ENCODE results near the gene TMEM217.
"Not testable (repeated sequence)": the region's sequence is repeated elsewhere in the genome, so short reads cannot be mapped to it uniquely, and the experiment has no call there.

Gene TMEM217

DNA sequence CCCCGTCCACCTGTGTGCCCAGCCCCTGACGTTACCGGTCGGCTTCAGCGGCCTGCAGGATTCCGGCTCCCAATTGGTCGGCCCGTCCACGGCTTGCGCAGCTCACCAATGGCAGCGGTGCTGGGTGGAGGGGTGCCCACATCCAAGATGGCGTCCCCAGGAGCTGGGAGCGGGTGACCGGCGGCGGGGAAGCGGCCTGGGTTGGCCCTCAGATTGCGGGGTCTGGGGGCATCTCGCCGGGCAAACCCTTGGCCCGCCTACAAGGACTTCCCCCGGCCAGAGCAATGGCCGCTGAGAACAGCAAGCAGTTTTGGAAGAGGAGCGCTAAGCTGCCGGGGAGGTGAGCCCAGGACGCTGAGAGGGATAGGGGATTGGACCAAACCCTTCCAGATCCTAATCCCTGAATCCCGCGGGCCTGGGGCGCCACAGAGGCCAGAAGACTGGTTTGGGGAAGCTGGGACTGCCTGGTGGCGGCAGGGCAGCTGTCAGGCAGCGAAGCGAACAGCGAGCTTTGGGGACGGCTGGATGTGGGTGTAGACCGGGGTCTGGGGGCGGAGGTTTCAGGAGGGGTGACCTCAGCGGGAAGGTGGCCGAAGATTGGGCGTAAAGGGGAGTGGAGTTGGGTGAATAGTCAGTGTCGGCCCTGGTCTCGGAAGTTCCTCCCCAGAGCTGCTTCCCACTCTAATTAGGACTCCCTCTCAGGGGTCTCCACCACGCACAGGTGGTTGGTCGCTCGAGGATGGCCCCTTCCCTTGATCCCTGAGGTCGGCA, at the start of gene TMEM217, which contains the start of gene TBC1D22B:
Gene TMEM217, minus strand, starts transcription at position 511 of the 771 bp plus-strand sequence. CDS start 39,114 bp downstream, outside the sequence.
Gene TBC1D22B, plus strand, starts transcription at position 139 of the 771 bp plus-strand sequence. Its CDS starts 146 bp downstream, at position 285.
- peak; percentile 86 for DNase-seq (ENCODE audit: low spot score)

DNA sequence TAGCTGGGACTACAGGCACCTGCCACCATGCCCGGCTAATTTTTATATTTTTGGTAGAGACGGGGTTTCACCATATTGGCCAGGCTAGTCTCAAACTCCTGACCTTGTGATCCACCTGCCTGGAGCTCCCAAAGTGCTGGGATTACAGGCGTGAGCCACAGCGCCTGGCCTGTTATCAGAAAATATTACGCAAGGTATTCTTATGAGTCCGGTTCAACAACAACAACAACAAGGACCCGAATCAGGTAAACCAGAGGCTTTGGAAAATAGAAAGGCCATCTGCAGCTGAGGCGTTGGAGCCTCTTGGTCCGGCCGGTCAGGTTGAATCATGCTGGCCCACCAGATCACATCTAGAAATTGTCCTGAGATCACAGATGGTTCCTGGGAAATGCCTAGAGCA, 49.5 kb upstream of the TMEM217 start:
- DNase-seq (ENCODE audit: low spot score): not testable (repeated sequence)

DNA sequence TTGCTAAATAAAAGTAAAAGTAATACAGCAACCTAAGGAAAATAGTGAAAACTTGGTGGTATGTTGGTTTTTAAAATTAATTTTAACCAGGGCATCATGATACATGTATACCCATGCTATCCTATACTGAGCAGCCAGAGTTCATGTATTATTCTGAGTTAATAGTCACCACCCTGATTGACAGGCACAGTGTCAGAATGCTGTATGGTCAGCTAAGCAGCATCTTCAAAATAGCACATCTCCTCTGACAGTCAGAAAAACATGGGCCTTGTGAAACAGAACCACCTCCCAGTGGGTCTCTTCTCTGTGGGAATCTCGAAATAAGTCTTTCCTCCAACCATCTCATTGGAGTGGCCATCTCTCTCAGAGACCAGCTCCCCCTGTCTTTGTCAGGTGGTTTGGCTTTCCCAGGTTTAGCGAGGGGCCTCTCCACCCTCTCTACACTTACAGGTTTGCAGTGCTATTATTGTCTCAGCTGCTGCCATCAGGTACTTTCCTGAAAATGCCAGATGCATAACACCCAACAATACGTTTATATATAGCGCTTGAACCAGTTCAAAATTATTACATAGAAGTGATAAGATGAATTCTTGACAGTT, 48.8 kb upstream of the TMEM217 start:
- DNase-seq (ENCODE audit: low spot score): no peak

DNA sequence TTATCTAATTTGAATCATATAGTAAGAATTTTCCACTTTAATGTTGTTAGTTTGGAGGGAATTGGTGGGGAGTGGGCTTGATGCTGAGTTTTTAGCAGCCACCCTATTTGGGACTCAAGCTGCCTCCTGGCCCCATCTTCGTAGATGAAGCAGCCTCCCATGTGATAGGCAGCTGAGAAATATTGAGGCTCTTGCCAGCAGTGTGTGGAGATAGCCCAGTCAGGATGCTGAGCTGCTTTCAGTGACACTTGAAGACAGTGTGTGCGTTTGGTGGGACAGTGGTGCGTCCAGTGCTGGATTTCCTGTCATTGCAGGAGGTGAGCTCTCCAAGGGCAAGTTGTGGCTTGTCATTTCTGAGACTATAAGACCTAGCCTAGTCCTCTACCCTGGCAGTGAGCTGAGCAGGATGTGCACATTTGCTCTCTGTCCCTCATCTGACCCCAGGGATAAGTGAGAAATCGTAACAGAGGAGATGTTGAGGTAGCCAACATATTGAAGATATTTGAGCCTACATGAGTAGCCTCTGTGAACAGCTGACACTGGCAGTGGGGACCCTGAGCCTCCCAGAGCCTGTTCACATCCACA, 48.0 kb upstream of the TMEM217 start:
- no peak for DNase-seq (ENCODE audit: low spot score)

DNA sequence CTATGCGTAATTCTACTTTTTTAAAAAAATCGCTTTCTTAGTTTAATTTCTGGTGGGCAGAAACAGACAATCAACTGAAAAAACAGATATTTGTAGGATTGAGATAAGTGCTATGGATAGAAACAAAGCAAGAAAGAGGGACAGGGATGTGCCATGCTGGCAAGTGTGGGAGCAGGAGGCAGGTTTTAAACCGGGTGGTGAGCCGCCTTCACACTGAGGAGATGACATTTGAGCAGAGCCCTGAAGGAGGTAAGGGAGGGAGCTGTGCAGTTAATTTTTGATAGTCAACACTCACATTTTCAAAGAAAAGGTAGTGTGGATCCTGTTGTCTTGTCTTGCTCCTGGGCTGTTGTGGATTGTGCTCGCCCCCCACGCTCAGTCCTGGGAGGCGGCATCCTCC, 46.8 kb upstream of the TMEM217 start:
- no peak for DNase-seq (ENCODE audit: low spot score)

DNA sequence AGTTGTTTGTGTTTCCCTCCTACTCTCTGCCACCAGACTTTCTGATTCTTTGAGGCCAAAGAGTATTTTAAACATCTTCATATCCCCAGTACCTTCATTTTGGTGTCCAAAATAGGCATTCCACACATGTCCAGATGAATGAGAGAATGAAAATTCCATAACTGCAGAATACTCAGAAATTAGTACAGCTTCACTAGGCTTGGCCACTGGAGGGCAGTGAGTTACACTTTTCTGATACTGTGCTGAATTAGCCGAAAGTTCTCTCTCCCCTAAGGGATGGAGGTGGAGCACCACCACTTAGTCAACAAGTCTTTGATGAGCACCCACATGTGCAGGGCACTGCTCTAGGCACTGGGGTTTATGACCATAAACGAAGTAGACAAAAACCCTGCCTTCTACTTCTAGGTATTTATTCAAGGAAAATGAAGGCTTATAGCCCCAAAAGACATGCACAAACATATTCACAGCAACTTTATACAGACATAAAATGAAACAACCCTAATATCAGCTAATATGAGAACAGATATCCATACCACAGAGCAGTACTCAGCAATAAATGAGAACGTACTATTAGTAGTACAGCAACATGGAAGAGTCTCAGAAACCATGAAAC, 46.1 kb upstream of the TMEM217 start:
- DNase-seq (ENCODE audit: low spot score): peak; percentile 16

DNA sequence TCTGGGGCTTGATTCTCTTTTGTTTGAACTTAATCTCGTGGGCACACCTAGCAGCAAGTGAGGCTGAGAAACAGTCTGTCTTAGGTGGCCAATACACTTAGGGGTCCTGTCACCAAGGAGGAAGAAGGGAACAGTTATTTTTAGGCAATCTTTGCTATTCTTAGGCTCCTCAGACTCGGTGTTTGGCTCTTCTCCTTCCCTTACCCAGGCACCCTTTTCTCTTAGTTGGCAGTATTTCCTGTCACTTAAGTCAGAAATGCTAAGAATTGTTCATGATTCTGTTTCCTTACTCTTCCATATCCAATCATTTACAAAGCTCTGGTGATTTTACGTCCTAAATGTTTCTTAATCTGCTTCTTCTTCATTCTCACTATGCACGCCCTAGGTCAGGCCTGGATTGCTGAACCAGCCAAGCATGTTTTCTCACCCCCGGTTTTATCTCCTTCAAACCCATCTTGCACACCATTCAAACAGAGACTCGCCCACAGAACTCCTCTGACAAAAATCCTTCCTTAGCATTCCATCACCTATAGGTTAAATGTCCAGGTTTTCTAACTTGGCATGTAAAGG, 45.2 kb upstream of the TMEM217 start:
- no peak for DNase-seq (ENCODE audit: low spot score)

DNA sequence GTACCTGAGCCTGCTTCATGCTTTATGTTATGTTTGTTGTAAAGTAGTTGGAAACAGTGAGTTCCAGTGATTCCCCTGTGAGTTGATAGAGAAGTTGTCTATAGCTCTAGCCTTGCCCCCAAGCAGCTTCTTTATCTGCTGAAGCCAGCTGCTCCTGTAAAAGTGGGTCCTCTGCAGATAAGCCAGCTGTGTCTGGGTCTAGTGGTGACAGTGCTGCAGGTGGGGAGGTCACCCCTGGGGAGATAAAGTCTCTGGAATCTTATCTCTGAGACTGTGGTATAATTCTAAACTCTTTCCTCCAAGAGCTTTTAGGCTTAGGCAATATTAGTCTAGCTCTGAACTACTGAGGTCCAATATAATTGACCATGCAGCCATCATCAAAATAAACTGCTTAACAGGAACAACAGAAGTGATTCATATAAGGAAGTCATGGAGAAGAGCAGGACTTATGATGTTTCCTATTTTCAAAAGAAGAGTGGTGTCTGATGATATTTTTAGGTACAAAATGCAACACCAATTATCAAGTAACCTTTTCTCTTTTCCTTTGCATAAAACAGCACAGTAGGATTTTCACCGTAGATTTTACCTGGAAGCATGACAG, 44.2 kb upstream of the TMEM217 start:
- no peak for DNase-seq (ENCODE audit: low spot score)

DNA sequence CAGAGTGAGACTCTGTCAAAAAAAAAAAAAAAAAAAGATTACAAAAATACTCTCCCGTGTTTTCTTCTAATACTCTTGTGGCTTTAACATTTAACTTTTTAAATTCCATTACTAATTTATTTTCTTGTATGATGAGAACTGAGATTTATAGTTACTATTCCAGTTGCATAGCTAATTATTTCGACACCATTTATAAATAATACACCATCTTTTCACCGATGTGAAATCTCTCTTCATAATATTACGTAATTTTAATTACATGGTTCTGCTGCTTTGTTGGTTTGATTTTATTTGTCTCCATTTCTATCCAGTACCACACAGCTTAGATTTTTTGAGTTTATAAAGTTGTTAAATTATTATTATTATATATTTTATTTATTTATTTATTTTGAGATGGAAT, 42.0 kb upstream of the TMEM217 start:
- DNase-seq (ENCODE audit: low spot score): no peak

DNA sequence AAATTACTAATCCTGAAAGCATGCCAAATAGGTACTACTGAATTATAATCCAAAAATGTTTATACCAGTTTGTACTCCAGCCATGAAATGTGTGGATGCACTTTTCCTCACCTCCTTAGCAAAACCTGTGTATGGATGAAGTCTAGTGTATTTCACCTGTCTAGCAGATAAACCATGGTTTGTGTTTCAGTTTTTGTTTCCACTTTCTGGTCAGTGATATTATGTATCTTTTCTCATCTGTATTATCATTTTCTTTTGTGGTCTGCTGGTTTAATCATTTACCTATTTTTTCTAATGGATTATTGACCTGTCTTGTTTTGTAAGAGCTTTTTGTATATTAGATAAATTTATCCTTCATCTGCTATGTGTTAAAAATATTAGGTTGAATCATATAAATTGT, 41.0 kb upstream of the TMEM217 start:
- DNase-seq (ENCODE audit: low spot score): no peak

DNA sequence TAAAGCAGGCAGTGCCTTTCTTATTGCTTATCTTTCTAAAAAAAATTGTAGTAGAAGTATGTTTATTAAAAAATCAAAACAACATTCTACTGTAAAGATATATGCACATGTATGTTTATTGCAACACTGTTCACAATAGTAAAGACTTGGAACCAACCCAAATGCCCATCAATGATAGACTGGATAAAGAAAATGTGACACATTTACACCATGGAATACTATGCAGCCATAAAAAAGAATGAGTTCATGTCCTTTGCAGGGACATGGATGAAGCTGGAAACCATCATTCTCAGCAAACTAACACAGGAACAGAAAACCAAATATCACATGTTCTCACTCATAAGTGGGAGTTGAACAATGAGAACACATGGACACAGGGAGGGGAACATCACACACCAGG, 39.7 kb upstream of the TMEM217 start:
- DNase-seq (ENCODE audit: low spot score): not testable (repeated sequence)

DNA sequence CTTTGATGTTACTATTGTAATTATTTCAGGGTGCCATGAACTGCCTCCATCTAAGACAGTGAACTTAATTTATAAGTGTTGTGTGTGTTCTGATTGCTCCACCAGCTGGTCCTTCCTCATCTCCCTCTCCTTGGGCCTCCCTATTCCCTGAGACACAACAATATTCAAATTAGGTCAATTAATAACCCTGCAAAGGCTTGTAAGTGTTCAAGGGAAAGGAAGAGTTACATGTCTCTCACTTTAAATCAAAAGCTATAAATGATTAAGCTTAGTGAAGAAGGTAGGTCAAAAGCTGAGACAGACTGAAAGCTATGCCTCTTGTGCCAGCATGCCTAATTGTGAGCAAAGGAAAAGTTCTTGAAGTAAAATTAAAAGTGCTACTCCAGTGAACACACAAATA, 35.5 kb upstream of the TMEM217 start:
- no peak for DNase-seq (ENCODE audit: low spot score)

DNA sequence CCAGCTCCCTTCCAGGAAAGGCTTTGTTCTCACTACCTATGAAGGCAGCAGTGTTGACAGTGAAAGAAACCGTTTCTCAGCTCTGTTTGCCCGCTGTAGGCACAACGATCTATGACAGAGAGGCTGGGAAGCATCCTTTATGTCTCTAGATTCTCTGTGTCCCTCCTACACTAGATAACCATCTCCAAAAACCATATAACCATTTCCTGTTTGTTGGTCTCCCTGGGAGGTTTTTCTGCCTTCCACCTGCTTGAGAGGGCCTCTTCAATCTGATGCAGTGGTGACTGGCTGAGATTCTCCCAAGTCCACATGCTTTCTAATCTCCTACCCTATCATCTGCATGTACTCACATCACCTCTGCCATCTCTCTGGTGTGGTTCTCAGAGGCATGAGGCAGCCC, 32.0 kb upstream of the TMEM217 start:
- DNase-seq (ENCODE audit: low spot score): no peak

DNA sequence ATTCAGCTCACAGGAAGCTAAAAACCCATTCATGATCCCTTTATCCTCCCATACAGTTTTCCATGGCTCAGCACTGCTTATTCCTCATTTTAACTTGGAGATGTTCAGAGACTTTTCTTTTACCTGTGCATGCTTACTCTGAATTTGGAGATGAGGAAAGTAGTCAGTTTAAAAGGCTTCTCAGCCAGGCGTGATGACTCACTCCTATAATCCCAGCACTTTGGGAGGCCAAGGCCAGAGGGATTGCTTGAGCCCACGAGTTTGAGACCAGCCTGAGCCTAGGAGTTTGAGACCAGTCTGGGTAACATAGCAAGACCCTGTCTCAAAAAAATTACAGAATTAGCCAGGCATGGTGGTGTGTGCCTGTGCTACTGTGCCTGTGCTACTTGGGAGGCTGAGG, 30.3 kb upstream of the TMEM217 start:
- no peak for DNase-seq (ENCODE audit: low spot score)

DNA sequence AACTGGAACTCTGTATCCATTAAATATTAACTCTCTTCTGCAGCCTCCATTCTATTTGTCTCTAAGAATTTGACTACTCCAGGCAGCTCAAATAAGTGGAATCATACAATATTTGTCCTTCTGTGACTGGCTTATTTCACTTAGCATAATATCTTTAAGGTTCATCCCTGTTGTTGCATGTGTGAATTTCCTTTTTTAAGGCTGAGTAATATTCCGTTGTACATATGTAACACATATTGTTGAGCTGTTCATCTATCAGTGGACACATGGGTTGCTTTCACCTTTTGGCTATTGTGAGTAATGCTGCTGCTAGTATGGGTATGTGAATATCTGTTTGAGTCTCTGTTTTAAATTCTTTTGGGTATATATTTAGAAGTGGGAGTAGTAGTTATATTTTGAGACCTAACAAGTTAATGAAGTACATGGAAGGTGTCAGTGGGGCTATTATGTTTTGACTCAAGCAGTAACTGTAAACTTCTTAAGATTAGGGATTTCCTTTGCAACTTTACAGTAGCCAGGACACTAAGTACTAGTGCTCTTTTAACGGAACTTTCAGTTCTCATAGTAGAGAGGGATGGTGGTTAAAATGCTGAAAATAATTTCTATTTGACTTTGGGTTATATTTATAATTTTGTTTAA, 29.7 kb upstream of the TMEM217 start:
- DNase-seq (ENCODE audit: low spot score): no peak

DNA sequence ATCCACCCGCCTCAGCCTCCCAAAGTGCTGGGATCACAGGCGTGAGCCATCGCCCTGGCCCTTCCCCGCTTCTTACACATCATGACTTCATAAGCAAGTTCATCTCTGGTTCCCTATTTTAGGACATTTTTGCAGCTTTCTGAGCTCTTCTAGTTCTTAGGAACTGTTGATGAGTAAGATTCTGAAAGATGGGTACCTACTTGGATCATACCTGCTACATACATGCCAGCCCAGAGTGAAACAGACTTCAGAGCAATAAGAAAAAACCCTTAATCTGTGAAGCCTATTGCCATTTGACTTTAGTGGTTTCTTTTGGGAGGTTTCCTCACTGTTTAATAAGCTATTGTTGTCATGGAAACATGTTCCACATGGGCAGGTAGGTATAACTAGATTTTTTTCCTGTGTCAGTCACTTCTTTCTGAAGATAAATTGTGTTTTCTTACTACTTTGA, 27.9 kb upstream of the TMEM217 start:
- DNase-seq (ENCODE audit: low spot score): no peak

DNA sequence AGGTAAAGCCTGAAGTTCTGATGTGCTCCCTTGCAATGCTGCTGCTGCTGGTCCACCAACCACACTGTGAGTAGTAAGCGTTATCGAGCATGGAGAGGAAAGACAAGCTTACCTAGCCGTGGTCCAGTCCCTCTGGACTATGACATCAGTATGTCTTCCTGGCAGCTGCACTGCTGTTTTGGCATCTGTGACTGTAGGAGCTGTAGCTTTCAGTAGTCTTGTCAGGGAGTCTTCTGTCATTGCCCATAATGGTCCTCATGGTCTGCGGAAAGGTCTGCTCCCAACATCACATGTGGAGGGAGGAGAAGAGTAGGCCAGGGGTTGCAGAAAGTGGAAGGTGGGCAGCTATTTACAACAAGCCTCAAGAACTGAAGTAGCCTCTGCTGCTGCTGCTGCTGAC, 26.8 kb upstream of the TMEM217 start:
- DNase-seq (ENCODE audit: low spot score): no peak

DNA sequence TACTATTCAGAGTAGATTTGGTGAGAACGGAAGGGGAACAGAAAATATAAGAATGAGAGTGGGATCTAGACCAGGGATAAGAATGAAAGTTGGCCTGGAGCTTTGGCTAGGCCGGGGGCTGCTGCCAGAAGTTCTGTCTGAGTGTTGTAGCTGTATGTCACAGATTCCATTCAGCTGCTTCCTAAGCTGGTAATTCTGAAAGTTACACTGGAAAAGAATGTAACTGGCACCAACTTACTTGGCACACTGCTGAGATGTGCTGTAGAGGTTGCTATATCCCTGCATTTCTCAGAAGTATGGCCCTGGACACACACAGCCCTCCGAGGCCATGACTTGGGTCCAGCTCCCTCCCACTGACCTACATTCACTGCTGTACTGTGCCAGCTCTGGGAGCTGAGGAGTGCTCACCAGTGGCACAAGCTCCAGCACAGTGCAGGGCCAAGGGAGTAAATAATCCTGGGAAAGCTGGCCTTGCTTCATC, 25.8 kb upstream of the TMEM217 start:
- no peak for DNase-seq (ENCODE audit: low spot score)

DNA sequence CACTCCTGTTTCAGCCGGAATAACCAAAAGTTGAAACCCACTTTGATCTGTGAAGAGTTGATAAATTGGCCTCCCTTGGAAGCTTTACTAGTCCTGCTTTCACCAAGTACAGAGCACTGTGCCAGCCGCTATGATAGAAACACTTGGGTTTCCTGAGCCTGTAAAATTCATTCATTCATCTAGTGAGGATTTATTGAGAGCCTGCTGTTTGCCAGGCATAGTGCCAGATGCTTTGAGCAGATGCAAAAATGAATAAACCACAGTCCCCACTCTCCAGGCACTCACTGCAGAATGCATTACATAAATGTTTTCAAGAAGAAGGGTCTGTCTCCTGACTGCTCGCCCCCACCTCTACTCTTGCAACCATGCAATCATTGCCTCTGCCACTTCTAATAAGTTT, 25.3 kb upstream of the TMEM217 start:
- DNase-seq (ENCODE audit: low spot score): no peak

DNA sequence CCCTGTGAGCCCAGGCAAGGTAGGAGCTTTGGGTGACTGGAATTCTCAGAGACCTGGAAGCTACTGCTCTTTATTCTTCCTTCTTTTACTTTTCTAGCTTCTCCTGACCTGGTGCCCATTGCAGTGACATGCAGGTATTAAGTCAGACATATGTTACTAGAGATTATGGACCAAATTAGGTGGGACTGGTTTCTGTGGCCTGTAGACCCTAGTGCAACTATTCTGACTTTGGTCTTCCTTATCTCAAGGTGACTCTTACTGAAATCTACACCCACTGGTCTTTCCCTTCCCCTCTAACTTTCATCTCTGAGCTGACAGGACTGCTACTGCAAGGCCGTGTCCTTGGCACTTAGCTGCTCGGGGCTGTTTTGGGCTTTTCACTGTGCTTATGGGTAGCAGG, 24.4 kb upstream of the TMEM217 start:
- no peak for DNase-seq (ENCODE audit: low spot score)

DNA sequence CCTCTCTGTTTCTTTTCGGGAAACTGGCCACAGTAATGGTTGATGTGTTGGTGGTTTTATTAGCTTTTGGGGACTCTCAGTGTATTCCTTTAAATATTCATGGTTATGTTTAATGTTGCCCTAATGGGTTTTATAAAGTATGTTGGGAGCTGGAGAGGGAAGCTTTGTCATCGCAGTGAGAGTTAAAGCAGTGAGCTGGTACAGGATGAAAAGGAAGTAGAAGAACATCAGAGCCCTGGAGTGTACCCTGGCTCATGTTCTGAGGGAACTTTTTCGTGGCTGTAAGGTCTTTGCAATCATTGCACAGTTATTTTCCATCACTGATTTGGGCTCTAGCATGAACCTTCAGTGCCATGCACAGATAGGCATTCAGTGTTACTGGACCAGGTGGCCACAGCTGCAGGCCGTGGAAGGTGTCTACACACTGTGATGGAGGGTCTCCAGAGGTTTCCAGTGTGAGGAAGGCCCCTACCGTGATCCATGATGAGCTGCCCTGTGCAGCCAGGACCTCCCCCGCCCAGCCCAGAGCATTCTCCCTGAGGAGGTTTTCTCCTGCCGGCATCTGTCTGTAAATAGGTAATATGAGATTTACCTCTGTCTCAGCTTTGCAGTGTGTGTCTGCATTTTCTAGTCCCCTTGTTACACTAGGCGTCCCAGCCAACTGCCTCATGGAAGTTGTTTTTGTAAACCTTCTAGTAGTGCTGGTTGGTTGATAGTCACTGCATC, 22.4 kb upstream of the TMEM217 start:
- no peak for DNase-seq (ENCODE audit: low spot score)

All from kidney capillary endothelial cell (primary cell).